Measurements from ENCODE around the gene MSH3.
"Not testable (repeated sequence)": the region's sequence is repeated elsewhere in the genome, so short reads cannot be mapped to it uniquely, and the experiment has no call there.

The MSH3 gene

GRCh38 chr5:80656425-80656824, 2.0 kb downstream of the MSH3 start:
- no peak for DNase-seq (ENCODE audit: low spot score)

DNA sequence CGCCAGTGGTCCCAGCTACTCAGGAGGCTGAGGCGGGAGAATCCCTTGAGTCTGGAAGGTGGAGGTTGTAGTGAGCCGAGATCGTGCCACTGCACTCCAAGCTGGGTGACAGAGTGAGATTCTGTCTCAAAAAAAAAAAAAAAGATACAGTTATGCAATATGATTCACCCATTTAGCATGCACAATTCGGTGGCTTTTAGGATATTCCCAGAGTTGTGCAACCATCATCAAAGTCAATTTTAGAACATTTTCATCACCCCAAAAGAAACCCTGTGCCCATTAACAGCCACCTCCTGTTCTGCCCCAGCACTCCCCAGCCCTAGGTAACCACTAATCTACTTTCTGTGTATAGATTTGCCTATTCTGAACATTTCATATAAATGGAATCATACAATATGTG, 4.7 kb downstream of the MSH3 start:
- no peak for DNase-seq (ENCODE audit: low spot score)

DNA sequence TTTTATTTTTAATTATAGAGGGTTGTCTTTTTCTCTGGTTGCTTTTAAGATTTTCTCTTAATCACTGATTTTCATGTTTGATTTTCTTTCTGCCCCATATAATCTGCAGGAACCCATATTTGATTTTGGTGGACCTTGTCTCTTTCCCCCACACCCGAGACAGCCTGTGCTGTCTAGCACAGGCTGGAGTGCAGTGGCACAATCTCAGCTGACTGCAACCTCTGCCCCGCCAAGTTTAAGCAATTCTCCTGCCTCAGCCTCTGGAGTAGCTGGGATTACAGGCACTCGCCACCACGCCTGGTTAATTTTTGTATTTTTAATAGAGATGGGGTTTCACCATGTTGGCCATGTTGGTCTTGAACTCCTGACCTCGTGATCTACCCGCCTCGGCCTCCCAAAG, 6.2 kb downstream of the MSH3 start:
- not testable (repeated sequence) for DNase-seq (ENCODE audit: low spot score)

DNA sequence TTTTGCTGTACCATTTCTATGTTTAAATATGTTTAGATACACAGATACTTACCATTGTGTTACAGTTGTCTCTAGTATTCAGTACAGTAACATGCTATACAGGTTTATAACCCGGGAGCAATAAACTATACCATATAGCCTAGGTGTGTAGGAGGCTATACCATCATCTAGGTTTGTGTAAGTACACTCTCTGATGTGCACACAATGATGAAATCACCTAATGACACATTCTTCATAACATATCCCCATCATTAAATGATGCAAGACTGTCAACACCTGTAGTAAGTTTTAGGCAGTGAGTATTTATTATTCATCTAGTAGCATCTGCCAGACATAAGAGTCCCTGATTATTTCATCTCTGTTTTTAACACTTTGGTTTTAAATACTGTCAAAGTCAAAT, 7.7 kb downstream of the MSH3 start:
- no peak for DNase-seq (ENCODE audit: low spot score)

DNA sequence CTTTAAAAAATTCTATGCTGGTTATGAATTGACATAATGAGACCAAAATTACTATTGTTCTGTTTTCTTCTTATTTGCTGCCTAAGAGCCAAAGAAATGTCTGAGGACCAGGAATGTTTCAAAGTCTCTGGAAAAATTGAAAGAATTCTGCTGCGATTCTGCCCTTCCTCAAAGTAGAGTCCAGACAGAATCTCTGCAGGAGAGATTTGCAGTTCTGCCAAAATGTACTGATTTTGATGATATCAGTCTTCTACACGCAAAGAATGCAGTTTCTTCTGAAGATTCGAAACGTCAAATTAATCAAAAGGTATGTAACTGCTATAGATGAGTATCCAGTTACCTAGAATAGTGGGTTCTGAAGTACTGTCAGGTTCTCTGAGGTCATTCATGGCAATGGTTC, 10.6 kb downstream of the MSH3 start:
- DNase-seq (ENCODE audit: low spot score) = no peak

DNA sequence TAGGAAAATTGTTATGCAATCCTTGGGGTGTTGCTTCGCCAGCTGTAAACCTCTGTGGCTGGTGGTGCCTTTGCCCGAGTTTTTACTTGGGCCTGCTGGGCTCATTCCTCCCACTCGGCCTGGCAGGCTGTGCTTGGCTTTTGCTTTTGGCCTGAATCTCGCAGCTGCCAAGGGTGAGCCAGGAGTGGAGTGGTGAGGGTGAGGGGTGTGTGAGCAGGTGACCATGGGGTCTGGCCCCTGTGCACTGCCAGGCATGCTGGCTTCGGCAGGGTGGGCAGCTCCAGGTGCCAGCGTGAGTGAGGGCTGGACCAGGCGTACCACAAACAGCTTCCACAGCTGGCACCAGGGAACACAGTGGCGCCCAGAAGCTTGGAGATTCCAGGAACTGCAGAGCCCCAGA, 12.9 kb downstream of the MSH3 start:
- DNase-seq (ENCODE audit: low spot score) = no peak

DNA sequence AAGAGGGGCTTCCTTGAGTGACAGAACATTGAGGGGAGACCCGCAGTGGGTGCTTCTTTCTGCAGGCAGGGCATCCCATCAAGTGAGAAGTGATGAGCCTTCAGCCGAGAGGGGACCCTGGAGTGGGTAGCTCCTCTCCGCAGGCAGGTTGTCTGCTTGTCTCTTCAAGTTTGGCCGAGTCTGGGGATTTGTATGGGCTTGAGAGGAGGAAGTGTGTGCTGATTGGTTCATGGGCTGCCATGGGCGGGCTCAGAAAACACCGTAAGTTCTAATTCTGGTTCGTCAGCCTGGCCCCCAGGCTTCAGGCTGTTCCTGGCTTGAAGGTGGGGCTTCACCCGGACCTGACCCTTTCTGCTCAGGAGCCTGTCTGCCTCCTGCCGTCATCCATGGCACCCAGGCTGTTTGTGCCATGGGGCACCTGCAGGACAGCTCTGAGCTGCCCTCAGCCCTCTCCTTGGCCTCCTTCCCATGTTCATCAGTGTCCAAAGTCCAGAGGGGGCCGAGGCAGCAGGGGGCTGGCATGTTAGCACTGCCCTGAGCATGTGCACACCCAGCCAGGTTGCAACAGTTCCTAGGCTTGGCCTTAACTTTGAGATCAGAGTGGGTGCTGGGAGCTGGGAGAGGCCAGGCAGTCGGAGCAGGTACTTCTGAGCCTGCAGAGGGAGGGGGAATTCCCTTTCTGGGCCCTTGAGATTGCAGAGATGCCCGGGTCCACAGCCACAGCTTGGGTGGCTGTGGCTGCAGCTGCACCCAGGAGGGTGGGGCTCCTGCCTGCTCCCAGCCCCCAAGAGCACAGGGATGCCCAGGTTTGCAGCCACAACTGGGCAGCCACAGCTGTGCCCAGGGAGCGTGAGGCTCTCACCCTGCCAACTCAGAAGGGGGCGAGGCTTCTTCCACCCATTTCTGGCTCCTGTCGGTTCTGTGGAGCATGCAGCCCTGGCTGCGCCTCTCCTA, 13.8 kb downstream of the MSH3 start:
- DNase-seq (ENCODE audit: low spot score) = no peak

DNA sequence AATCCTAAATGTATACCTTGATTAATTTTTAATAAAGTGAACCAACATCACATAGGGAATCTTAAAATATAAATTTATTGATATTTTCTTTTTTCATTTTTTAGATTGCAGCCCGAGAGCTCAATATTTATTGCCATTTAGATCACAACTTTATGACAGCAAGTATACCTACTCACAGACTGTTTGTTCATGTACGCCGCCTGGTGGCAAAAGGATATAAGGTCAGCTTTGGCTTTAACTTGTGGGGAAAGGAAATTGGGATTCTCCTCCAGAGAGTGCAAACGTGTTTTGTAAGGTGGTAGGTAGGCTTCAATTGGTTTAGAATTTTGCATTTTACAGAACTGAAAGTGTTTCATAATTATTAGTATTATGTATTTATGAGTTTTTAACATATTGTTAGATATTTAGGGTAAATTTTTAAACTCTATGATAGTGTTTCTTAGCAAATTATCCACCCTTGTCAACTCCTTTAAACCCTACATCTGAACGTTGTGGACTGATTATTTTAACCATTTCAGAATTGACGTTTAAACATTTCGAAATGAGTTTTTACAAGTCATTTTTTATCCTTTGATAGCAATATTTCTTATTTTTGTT, 17.8 kb downstream of the MSH3 start:
- peak; percentile 67 for DNase-seq (ENCODE audit: low spot score)

DNA sequence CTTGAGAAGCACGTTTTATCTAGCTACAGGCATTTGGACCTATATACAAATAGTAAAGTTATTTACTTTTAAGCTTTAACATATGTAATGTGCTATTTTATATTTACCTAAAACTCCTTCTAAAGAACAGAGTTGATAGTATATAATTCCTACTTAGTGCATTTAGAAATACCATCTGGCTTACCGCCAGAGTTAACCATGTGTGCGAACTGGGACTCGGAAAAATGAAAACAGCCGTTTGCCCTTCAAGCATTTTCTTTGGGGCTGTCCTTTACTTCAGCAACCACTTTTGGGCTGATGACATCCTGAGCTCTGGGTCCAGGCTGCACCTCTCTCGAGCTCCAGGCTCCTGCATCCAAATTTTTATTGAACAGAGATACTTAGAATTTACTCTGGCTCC, 22.3 kb downstream of the MSH3 start:
- DNase-seq (ENCODE audit: low spot score) = no peak

- DNase-seq (ENCODE audit: low spot score) = no peak
These were observed 32.3 kb downstream of the MSH3 start for GRCh38 chr5:80686757-80687156.

DNA sequence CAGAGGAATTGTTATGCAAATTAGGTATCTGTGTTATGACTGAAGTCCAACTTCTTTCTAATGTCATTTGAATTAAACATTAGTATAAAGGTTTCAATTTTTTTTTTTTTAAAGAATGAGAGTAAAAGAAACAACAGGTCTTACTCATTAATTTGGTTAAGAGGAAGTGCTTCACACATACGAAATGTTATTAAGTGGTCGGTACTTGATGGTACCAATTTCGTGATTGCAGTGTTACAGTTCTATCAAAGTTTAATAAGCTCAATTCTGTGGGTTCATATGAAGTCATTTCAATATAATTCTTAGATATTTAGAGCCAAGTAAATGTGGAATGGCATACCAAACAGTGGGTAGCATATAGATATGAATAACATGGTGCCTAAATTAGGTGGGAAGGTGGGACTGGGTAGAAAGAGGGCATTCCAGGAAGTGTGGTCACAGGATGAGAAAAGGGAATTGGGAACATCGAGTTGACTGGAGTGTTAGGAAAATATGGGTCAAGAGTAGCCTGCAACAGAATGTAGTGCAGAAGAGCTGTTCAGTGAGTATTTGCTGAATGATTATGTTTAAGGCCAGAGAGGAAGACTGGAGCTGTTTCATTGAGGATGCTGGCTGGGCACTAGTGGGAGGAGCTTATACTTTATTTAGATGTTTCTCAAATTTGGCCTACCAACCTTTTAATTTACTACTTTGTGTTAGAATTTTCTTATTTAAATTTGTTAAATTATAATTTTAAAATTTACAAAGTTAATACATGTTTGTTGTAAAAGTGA, 34.4 kb downstream of the MSH3 start:
- no peak for DNase-seq (ENCODE audit: low spot score)

DNA sequence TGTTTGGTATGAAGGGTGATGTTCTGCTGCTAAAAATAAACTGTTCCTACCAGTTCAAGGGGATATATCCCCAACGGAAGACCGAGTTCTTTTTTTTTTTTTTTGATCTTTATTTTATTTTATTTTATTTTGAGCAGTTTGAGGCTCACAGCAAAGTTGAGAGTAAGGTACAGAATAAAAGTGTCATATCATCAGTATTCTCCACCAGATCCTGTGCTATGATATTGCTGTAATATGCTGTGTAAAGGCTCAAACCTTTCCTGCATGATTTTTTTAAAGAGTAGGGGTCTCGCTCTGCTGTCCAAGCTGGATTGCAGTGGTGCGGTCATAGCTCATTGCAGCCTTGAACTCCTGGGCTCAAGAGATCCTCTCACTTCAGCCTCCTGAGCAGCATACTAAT, 35.2 kb downstream of the MSH3 start:
- no peak for DNase-seq (ENCODE audit: low spot score)

DNA sequence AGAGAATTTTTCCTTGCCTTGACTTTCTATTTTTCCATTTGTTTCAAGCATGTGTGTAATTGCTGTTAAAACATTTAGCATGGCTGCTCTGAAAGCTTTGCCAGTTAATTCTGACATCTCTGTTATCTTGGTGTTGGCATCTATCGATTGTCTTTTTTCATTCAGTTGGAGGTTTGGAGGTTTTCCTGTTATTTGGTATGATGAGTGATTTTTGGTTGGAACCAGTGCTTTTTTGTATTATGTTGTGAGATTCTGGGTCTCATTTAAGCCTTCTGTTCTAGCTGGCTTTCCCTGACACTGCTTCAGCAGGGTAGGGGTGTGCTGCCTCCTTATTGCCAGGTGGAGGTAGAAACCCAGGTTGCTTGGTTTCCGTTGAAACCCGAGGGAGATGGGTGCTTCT, 41.2 kb downstream of the MSH3 start:
- DNase-seq (ENCODE audit: low spot score) = no peak

DNA sequence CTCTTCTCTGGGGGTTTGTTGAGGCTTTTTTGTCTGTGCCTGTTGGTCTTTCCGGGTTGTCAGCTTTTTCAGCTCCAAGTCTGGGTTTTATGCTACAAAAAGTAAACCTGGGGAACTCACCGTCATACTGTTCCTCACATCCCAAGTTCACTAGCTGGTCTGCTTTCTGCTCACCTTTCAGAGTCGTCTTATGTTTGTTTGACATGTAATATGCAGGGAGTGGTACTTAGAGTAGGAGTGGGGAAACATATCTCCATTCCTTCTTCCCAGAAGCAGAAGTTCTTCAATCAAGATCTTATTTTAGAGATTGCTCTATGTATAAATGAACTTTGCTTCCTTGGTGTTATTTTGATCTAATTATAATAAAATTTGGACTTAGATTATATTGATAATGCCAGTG, 42.0 kb downstream of the MSH3 start:
- DNase-seq (ENCODE audit: low spot score) = no peak

- no peak for DNase-seq (ENCODE audit: low spot score)
These were observed 42.6 kb downstream of the MSH3 start for GRCh38 chr5:80697100-80697499.

DNA sequence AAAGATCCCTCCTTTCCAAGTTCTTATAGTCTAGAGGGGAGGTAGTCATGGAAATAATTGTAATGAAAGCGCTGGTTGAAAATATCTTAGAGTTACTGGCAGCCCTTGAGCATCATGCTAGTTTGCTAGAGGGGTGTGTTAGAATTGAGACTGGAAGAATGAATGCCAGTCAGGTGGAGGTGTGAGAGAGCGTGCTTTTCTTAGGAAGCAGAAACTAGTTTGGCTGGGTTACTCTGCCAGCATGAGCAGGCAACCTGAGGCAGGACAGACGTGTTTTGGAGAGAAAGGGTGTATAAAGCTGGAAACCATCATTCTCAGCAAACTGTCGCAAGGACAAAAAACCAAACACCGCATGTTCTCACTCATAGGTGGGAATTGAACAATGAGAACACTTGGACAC, 43.9 kb downstream of the MSH3 start:
- DNase-seq (ENCODE audit: low spot score) = no peak

DNA sequence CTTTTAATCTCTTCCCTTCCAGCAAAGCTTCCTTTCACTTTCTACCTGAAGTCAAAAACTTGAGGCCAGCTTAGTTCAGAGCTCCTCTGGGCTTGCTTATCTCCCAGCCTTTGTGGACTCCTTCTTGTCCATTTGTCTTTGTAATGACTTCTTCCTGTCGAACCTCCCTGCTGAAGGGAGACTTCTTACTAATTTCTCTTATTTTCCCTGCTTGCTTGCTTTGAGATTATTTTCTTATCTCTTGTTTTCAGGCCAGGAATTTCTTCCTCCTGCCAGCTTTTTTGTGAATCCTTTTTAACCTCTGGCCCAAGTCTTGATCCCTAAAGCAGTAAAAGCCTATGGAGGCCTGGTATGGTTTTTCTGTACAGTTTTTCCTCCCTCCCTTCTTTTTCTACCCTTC, 47.1 kb downstream of the MSH3 start:
- no peak for DNase-seq (ENCODE audit: low spot score)

- DNase-seq (ENCODE audit: low spot score) = no peak
These were observed 48.8 kb downstream of the MSH3 start for GRCh38 chr5:80703291-80703690.

GRCh38 chr5:80703747-80704146, 49.3 kb downstream of the MSH3 start:
- no peak for DNase-seq (ENCODE audit: low spot score)

GRCh38 chr5:80704221-80704620, 49.8 kb downstream of the MSH3 start:
- no peak for DNase-seq (ENCODE audit: low spot score)

DNA sequence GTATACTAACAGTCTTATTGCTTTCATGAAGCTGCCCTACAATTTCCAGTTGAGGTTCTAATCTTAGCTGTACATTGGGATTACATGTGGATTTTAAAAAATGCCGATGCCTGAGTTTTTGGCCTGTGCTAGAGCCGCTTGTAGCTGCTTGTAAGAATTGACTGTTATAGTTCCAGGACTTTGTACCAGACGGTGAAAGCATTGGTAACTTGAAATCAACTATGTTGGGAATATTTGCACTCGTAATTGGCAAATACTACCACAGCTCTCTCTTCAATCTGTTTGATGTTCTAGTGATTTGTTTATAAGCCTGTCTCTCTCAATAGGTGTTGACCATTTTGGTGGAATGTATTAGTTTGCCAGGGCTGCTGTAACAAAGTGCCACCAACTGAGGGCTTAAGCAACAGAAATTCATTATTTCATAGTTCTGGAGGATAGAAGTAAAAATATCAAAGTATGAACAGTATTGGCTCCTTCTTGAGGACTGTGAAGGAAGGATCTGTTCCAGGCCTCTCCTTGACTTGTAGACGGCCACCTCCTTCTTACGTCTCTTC, 50.8 kb downstream of the MSH3 start:
- DNase-seq (ENCODE audit: low spot score) = no peak

DNA sequence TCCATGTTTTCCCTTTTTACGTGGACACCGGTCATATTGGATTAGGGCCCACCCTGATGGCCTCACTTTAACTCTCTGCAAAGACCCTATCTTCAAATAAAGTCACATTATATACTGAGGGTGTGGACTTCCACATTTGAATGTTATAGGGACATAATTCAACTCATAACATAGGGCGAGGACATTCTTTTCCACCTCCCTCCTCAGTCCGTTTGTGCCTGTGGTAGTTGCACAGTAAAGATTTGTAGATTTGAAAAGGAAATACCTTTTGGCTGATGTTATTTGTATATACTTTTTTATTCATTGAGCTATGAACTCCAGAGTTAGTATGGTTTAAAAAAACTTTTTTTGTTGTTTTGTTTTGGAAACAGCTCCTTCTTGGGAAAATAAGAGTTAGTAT, 51.3 kb downstream of the MSH3 start:
- no peak for DNase-seq (ENCODE audit: low spot score)
